NCI-H1694 treated with DMSO at 0.1 percent for 48 hours (cell line): ENCODE data around the gene MTX1.
"Not testable (repeated sequence)": the region's sequence is repeated elsewhere in the genome, so short reads cannot be mapped to it uniquely, and the experiment has no call there.

Experiments used
- DNase-seq: peaks from one replicate; lab custom pipeline; 2025; lab: John Stamatoyannopoulos, UW

The MTX1 gene

GRCh38 chr1:155189926-155190325 is 18.6 kb upstream of the MTX1 start:
- not testable (repeated sequence) for DNase-seq

DNA sequence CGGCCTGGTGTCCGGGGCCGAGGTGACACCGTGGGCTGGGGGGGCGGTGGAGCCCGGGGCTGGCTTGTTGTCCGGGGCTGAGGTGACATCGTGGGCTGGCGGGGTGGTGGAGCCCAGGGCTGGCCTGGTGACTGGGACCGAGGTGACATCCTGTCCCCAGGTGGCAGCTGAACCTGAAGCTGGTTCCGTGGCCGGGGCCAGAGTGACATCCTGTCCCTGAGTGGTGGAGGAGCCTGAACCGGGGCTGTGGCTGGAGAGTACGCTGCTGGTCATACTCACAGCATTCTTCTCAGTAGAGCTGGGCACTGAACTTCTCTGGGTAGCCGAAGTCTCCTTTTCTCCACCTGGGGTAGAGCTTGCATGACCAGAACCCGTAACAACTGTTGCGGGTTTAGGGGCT is 16.6 kb upstream of the MTX1 start:
- no peak for DNase-seq

DNA sequence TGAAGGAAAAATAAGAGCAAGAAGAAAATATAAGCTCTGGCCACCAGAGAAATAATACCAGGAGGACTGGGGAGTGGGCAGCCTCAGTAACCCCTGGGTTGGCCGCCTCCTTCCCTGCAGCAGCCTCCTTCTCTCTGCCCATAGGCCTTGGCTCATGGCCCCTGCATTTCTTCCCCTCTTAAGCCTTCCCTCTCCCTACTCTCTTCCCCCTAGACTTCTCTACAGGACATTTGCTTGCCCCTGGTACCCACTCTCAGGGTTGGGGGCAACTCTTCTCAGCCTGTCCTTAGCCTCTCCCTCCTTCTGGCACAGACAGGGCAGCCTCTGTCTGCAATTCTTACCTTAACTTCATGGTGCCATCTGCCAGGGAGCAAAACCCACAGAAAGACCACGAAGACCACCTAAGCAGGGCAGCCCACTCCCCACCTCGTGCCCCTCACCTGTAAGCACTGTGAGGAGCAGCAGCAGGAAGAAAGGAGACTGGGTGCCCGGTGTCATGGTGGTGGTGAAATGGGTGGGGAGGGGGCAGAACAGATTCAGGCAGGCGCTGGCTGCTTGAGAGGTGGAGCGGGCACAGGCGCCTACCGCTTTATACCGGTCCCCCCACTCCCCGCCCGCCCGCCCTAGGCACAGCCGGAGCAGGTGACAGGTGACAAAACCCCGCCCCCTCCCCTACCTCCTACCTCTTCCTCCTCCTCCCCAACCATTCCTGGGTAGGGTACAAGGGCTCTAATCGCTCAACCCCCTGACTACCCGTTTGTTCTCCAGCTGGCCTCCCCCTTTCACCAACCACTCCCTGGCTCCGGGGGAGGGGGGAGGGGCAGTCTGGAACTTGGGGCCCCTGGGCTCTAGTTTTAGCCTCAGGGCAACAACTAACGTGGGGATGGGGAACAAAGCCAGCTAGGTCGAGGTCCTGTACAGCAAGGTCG is 15.9 kb upstream of the MTX1 start:
- no peak for DNase-seq

- peak; percentile 69 for DNase-seq
Measured at GRCh38 chr1:155193275-155193990, 15.1 kb upstream of the MTX1 start.

DNA sequence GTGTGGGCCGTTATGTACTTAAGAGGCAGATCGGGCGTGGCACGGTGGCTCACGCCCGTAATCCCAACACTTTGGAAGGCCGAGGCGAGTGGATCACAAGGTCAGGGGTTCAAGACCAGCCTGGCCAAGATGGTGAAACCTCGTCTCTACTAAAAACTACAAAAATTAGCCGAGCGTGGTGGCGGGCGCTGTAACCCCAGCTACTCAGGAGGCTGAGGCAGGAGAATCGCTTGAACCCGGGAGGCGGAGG is 14.6 kb upstream of the MTX1 start:
- DNase-seq = not testable (repeated sequence)

- no peak for DNase-seq
Measured at GRCh38 chr1:155195201-155196102, 13.0 kb upstream of the MTX1 start.

DNA sequence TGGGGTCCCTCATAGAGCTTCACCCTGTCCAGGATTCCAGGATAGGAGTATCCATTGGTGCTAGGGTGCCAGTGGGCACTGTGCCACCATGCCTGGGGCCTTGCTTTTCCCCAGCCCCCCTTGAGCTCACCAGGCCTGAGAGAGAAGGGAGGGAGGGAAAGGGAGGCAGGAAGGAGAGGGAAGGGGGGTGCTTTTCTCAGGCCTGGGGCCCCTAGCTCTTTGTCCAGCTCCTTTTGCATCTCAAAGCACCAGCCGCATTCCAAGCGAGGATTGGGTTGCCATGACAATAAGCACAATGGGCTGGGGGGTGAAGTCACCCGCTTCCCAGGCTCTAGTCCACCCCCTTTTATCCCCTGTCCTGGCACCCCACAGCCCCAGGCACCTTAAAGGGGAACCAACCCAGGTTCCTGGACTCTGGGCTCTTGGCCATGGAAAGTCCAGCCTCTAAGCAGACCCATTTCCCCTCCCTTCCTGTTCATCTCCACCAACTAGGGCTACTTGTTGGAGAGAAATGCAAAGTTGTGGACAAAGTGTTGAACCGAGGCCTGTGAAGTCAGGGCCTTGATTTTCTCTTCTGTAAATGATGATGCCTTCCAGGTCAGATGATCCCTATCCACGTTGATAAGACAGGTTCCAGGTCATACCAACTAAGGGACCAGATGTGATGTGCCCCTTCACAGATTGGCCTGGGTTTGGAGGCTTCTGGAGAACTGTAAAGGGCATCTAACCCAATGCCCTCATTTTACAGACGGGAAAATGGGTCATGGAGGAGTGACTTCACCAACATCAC is 12.2 kb upstream of the MTX1 start:
- DNase-seq = no peak

DNA sequence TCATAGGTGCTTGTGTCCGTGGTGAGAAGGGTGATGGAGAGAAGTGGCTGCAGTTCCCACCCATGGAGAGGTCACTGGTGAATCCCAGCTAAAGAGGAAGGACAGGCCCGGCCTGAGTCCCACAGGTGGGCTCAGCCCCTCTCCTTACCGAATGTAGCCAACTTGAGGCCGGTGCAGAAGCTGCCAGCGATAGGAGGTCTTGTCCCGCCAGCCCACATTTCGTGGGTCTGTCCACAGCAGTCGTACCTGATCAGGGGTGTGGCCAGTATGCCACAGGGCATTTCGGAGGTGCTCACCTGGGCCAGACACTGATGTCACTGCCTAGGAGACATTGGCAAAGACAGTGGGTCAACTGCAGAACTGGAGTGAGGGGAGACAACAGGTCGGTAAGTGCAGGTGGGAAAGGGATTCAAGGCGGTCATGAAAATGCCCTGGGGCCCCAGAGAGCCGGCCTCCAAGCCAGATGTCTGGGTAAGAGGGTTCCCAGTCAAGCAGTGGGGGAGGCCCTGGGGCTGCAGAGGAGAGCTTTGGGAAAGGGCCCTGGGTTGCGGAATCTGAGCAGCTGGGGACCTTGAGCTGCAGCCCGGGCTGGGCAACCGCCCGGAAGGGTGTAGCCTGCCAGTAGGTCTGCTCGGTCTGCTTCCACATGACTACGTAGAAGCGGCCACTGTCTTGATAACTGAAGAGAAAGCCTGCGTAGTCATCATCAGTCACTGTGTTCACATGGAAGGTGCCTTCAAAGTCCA is 11.4 kb upstream of the MTX1 start:
- DNase-seq = no peak

DNA sequence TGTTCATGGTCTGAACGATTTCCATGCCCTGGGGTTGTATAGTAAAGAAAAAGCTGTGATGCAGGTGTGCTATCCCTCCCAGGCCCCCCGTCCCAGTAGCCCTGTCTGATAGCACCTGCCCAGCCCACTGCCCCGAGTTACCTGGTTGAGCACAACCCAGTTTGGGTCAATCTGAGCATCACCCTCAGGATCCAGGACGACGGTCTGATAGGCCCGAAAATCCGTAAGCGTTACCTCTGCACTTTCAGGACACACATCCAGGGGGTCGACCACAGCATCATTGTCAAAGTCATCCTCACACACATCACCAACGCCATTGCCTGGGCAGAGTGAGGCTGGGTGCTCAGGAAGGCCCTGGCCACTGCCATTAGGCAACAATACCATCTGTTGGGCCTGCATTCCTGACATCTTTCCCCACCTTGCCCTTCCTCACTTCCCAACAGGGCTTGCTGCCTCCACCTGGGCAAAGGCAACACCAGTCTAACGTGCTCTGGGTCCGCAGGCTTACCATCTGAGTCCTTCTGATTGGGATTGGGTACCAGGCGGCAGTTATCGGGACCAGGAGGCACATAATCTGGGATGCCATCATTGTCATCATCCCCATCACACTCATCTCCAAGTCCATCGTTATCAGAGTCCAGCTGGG is 10.5 kb upstream of the MTX1 start:
- DNase-seq = no peak

- no peak for DNase-seq
Measured at GRCh38 chr1:155198547-155198906, 10.0 kb upstream of the MTX1 start.

- no peak for DNase-seq
Measured at GRCh38 chr1:155199792-155200191, 8.7 kb upstream of the MTX1 start.

DNA sequence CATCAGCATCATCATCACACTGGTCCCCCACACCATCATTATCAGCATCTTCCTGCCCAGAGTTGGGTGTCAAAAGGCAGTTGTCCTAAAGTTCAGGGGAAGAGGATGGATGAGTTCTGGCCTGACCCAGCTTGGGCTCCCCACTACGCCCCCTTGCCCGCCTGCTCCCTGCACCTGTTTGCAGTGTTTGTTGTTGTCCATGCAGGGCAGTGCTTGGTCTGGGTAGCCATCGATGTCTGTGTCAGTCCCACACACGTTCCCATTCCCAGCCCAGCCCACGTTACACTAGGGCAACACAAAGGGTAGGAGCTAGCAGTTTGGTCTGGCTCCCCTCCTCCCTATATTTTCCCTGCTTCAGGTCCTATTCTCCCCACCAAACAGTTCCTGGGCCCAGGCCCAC is 7.6 kb upstream of the MTX1 start:
- no peak for DNase-seq

GRCh38 chr1:155202198-155202597 is 6.3 kb upstream of the MTX1 start:
- no peak for DNase-seq

DNA sequence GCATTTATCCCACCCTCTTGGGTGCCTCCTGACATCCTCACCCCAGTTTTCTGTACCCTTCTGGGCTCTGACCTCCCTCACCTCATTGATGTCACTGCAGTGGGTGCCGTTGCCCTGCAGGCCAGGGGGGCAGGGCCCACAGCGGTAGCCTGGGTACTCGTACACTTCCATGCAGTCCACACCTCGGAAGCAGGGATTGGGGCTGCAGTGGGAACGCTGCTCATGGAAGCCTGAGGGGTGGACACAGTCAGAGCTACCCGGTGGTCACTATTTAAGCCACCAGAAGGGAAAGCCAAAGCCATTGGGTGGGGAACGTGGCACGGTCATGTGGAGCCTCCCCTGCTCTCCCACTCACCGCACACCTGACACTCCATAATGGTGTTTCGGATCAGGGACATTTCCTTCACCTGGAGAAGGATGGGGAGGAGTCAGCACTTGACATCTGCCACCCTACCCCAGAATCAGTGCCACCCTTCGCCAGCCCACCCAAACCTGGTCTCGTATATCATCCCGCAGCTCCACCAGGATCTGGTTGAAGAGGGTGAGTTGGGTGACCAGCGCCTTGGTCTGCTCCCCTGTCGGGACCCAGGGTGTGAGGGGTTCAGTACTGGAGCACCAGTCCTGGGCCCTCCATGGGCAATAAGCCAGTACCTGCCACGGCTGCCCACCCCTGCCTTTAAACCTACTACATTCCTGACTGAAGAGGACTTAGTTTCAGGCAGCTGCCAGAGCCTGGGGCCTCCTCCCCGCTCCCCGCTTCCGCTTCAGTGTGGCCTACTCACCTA is 5.6 kb upstream of the MTX1 start:
- no peak for DNase-seq

DNA sequence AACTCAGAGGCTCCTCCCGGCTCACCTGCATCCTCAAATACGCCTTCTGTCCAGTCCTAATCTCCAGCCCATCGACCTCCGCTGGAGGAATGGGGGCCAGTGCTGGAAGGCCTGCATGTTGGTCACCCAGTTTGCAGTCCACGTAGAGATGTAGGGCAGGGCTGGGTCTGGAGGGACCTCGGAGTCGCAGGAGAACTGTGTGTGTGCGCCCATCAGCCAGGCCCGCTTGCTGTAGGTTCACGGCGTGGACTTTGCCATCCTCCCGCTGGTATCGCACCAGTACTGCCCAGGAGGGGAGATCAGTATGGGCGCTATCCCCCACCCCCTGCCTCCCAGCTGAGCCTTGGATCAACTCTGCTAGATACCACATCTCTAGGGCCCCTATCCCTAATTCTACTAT is 3.5 kb upstream of the MTX1 start:
- DNase-seq = no peak

- no peak for DNase-seq
Measured at GRCh38 chr1:155205969-155206593, 2.4 kb upstream of the MTX1 start.

GRCh38 chr1:155206891-155207805 is 1.3 kb upstream of the MTX1 start:
- peak; percentile 94 for DNase-seq
